ENCODE data around the gene GDF15. TPM values are rescaled to one million over a fixed set of nuclear protein-coding genes. Genes with fewer than 3 reads are reported as not detected.
"Not testable (repeated sequence)": the region's sequence is repeated elsewhere in the genome, so short reads cannot be mapped to it uniquely, and the experiment has no call there.

GDF15 gene
- total RNA-seq, 1 donor from 2014 or later = 74.8 TPM

DNA sequence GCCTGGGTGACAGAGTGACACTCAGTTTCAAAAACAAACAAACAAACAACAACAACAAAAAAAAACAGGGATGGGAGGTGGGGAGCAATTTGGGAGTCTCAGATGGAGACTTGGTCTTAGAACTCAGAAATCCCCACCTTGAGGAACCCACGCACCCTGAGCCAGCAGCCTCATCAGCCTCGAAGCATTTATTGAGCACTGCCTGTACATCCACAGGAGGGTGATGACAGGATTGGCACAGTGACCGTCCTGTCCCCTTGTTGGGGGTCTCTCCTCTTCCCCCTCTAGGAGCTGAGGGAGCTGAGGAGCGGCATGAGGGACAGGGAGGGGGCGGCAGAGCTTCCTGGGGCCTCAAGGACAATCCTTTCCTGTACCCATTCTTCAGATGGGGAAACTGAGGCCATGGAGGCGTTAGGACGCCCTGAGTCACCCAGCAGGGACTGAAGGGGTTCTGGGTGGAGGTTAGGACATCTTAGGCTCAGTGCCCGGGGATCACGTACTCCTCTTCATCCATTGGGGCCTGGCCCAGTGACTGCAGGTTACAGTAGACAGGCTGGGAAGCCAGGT, 5.6 kb downstream of the GDF15 start:
- no peak for DNase-seq (ENCODE audit: low read depth in 2 of 2)

DNA sequence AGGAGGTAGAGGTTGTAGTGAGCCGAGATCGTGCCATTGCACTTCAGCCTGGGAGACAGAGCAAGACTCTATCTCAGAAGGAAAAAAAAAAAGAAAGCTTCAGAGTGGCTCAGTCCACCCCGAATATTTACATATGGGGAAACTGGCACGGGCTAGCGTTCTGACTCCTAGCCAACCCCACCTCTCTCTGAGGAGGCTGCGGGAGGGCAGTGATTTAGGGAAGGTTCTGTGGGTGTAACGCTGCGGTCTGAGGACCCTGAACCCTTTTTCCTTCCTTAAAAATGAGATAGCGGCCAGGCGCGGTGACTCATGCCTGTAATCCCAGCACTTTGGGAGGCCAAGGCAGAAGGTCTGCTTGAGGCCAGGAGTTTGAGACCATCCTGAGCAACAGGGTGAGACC, 6.5 kb downstream of the GDF15 start:
- no peak for DNase-seq (ENCODE audit: low read depth in 2 of 2)

DNA sequence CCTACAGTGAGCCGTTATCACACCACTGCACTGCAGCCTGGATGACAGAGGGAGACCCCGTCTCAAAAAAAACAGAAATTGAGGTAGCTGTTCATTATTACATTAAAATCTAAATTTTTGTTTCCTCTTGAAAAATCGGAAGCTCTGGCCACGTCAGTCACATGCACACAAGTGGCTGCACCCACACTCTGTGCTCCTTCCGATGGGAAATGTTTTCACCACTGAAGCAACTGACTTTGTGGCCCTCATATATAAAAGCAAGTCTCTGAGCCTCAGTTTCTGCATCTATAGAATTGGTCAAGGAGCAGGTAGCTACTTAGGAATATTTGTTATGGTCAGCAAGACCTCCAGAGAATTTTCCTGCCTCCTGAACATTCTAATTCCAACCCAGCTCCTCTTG, 7.0 kb downstream of the GDF15 start:
- no peak for DNase-seq (ENCODE audit: low read depth in 2 of 2)

DNA sequence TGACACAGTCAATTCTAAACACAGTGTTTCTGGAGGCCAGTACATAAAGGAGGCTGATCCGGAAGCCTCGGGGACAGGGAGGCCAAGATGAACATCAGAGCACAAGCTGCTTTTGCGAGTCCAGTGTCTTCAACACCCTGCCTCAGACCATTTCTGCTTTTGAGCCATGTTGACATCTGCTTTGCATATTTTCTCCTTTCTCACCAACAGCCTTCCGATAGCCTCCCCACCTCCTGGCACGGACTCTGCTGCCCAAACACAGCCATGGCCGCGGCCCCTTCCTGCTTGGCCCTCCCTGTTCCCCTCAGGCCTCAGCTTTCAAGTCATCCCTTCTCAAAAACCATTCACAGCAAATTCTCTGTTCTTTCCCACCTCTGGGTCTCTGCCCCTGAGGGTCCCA, 7.9 kb downstream of the GDF15 start:
- DNase-seq (ENCODE audit: low read depth in 2 of 2) = no peak

DNA sequence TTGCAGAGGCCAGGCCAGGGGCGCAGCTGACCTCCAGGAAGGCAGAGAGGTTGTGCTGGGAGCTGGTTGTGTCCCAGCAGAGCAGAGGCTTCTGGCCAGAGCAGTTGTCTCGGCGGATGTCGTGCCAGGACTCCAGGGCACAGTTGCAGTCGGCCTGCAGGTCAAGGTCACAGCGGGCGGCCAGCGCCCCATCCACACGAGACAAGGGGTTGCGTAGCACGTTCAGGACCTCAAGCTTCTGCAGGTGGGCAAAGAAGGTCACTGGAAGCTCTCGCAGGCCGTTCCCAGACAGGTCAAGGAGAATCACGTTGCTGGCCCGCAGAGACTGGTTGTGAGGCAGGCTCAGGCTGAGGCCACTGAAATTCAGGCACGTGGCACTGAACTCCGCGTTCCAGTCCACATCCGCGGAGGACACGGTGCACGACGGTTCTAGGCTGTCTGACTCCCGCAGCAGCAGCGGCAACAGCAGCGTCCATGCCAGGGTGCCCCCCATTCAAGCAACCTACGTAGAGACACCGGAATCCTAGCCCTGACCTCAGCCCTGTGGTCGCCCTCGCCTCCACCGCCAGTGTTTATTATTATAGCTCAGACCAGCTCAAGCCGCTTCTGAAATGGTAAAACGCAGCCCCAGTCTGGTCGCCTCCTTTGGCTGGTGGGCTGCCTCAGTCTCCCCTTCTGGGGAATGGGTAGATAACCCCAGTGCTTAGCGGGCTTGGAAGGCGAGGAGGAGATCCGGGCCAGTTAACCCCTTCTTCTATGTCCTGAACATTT, 10.7 kb downstream of the GDF15 start:
- no peak for DNase-seq (ENCODE audit: low read depth in 2 of 2)

DNA sequence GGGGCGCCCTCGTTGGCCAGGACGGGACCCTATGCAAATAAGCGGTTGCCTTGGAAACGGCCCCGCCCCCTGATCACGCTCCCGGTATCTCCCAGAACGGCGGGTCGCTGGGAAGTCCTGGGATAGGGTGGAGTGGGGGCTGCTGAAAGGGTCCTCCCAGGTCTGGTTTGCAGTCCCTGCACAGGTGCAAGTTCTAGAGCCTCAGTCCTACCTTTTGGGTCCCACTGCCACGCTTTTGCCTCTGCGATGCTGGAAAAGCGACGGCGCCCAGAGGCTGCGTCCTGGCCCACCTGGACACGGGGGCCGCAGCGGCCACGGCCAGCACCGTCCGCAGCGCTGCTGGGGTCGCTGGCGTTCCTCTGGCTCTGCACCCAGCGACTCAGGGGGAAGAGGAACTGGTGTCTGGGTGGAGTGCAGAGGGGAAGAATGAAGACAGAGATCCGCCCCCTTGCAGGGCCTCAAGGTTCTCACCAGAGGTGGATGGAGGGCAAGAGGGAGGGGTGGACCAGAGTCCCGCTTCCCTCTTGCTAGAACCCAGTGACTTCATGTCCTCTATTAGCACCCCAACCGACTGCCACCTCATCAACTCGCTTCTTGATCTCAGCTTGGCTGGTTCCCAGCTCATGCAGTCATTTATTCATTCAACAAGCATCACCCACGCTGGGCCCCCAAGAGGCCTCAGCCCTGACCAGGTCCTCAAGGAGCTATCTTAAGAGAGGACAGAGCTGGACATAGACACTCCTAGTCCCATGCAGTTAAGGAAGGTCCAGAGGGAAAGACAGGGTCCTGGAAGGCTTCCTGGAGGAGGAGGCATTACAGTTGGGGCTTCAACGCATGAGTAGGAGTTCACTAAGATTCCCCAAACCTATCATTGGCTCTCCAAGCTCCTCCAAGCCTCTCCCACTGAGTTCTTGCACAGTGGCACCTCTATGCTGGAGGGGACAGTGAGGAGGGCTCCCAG, 11.6 kb downstream of the GDF15 start, which contains the start of gene LRRC25:
Gene LRRC25 (minus strand): TSS at position 381 of the 961 bp plus-strand sequence. CDS start 659 bp downstream, outside the sequence.
- no peak for DNase-seq (ENCODE audit: low read depth in 2 of 2)

DNA sequence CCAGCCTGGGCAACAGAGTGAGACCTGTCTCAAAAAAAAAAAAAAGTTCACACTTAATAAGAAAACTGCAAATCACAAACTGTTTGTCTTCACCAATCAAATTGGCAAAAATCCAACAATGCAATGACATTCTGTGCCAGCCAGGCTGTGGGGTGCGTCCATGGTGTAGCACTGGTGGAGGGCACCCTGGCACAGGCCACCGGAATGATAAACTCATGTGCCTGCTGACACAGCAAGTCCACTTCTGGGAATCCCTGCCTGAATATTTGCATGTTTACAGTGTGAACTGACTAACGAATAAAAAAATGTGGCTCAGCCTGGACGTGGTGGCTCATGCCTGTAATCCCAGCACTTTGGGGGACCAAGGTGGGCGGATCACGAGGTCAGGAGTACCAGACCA, 13.1 kb downstream of the GDF15 start:
- DNase-seq (ENCODE audit: low read depth in 2 of 2) = peak; percentile 26 to 44

DNA sequence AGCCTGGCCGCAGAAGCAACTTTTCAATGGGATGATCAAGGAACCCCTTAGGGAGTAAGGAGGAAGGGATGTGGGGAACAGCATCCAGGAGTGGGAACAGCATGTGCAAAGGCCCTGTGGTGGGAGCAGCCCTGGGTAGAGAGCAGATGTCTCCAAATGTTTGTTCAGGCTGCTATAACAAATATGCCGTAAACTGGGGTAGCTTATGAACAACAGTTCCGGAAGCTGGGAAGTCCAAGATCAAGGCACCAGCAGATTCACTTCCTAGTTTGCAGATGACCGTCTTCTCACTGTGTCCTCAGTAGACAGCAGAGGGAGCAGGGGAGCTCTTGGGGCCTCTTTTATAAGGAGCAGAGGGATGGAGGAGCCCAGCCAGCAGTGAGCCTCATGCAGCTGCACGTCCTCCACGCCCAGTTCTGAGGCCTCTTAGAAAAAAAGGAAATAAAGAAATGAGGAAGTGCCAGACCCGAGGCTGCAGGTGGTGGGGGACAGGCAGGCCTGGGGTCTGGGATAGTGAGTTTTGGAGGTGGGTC, 15.7 kb downstream of the GDF15 start:
- DNase-seq (ENCODE audit: low read depth in 2 of 2) = peak in 1 of 2 donors; percentile 36

DNA sequence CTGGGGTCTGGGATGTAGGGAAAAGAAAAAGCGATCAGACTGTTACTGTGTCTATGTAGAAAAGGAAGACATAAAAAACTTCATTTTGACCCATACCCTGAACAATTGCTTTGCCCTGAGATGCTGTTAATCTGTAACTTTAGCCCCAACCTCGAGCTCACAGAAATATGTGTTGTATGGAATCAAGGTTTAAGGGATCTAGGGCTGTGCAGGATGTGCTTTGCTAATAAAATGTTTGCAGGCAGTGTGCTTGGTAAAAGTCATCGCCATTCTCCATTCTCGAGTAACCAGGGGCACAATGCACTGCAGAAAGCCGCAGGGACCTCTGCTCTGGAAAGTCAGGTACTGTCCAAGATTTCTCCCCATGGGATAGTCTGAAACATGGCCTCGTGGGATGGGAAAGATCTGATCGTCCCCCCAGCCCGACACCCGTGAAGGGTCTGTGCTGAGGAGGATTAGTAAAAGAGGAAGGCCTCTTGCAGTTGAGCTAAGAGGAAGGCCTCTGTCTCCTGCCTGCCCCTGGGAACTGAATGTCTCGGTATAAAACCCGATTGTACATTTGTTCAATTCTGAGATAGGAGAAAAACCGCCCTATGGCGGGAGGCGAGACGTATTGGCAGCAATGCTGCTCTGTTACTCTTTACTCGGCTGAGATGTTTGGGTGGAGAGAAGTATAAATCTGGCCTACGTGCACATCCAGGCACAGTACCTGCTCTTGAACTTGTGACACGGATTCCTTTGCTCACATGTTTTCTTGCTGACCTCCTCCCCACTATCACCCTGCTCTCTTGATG, 16.7 kb downstream of the GDF15 start:
- not testable (repeated sequence) for DNase-seq (ENCODE audit: low read depth in 2 of 2)

DNA sequence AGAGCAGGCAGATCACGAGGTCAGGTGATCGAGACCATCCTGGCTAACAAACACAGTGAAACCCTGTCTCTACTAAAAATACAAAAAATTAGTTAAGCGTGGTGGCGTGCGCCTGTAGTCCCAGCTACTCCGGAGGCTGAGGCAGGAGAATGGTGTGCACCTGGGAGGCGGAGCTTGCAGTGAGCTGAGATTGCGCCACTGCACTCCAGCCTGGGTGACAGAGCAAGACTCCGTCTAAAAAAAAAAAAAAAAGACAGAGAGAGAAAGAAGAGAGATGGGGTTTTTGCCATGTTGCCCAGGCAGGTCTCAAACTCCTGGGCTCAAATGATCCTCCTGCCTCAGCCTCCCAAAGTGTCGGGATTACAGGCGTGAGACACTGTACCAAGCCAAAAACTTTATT, 19.8 kb downstream of the GDF15 start:
- DNase-seq (ENCODE audit: low read depth in 2 of 2) = not testable (repeated sequence)

DNA sequence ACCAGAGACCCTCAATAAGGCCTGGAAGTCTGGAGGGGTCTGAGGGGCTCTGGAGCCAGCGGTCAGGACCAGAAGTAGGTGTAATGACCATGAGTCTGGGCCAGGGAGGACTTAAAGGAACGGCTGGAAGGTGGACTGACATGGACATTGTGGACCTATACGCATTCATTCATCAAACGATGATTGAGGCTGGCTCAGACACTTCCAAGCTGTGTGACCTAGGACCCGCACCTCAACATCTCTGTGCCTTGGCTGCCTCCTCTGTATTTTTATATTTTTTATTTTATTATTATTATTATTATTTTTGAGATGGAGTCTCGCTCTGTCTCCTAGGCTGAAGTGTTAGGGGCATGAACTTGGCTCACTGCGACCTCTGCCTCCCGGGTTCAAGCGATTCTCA, 20.8 kb downstream of the GDF15 start:
- DNase-seq (ENCODE audit: low read depth in 2 of 2) = no peak

DNA sequence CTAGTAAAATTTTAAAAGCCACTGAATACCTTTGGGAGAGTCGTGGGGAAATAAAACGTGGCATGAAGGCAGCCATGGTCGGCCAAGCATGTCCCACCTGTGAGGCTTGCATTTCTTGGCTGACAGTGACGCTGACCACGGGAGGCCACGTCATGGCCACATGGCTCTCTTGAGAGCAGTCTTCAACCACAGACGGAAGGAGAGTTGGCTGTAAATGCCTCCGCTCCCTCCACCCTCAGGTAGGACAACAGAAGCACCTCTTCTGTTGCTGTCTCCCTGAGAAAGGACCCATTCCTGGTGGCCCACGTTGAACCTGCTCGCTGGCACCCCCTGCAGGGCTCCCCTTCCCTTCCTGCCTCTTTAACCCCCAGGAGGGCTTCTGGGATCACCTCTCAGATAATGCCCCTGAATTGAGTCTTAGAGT, 22.1 kb downstream of the GDF15 start:
- DNase-seq (ENCODE audit: low read depth in 2 of 2) = no peak

DNA sequence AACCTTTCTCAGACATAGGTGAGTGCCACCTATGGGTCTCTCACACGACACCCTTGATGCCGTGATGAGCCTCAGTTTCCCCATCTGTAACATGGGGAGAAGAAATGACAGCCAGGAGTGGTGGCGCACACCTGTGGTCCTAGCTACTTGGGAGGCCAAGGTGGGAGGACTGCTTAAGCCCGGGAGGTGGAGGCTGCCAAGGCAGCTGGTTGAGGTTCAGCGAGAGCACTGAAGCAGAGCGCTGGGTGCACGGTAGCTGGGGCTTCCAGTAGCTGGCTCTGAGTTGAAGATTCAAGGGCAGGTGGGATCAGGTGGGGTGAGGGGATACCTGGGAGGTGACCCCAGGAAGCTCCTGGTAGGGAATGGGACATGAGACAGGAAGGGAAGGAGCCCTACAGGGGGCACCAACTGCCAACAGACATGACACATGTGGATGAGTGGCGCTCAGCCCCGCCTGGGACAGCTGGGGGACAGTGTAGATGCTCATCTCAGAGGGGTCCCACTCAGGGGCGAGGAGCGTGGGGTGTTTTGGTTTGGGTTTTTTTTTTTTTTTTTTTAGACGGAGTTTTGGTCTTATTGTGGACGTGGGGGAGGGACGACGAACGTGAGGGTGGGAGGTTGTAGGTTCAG, 26.8 kb downstream of the GDF15 start:
- no peak for DNase-seq (ENCODE audit: low read depth in 2 of 2)

DNA sequence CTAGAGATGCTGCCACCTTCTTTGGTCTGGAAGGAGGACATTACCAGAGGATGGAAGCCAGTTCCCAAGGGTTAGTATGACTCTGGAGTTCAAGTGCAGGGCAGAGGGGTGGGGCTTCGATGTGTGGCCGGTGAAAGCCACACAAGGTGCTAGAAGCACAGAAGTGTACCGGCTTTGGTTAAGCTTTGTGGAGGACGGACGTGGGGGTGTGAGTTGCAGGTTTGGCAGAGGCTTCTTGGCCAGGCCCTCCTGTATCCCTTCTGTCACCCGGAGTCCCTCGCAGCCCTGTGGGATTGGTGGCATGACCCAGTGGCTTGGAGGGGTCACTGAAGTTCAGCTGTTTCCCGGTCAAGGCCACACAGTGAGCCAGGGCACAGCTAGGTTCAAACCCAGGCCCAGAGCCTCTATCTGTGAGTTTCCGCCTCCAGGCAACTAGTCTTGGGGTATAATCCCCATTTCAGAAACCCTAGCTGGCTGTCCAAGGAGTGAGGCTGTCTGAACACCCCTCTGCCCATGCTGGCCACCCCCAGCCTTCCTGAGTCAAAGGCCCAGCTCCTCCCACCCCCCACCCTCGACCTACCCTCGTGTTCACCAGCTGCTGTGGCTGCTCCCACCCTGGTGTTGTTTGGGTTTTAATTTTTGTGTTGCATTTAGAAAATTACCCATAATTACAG, 28.7 kb downstream of the GDF15 start:
- DNase-seq (ENCODE audit: low read depth in 2 of 2) = no peak

DNA sequence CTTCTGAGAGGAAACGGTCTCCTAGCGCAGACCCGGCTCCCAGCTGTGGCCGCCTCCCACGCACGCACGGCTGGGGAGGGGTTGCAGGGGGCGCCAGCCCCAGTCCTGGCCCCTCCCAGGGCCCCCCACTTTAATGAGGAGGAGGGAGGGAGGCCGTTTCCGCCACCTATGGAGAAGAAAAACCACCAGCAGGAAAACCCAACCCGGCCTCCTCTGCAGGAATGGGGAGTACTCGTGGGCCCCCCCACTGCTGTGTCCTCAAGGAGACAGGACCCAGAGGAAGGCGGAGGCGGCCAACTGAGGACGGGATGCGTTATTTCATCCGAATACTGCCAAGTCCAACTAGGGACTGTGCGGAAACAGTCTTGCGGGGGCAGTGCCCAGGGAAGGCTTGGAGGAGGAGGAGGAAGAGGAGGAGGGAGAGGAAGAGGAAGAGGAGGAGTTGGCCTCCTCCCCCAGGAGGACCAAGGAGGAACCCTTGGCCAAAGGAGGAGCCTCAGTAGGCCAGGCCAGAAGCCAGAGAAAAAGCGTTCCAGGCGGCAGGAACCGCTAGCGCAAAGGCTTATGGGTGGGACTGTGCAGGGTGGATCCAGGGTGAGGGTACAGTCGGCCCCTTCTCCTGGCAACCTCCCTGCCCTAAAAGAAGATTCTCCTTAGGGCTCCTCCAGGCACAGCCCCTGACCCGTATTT, 29.4 kb downstream of the GDF15 start:
- DNase-seq (ENCODE audit: low read depth in 2 of 2) = peak in 1 of 2 donors; percentile 62

DNA sequence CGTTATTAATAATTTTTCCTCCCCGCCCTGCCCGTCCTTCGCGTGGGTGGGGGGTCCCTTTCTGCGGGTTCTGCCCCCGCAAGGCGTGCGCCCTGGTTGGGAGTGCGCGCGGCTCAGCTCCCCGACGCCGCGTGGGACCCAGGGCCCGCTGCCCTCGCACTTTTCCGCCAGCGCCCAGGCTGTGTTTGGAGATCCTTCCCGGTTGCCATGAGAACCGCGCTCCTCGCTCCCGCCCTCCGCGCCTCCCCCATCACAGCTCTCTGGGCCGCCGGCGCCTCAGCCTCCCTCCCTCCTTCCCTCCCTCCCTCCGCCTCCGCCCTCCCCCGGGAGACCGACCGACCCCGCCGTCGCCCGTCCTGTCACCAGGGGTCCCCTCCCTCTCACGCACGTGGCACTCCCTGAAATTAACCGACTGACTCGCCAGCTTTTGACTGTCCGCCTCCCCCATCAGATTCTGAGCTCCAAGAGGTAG, 30.9 kb downstream of the GDF15 start:
- DNase-seq (ENCODE audit: low read depth in 2 of 2) = peak; percentile 71 to 91

DNA sequence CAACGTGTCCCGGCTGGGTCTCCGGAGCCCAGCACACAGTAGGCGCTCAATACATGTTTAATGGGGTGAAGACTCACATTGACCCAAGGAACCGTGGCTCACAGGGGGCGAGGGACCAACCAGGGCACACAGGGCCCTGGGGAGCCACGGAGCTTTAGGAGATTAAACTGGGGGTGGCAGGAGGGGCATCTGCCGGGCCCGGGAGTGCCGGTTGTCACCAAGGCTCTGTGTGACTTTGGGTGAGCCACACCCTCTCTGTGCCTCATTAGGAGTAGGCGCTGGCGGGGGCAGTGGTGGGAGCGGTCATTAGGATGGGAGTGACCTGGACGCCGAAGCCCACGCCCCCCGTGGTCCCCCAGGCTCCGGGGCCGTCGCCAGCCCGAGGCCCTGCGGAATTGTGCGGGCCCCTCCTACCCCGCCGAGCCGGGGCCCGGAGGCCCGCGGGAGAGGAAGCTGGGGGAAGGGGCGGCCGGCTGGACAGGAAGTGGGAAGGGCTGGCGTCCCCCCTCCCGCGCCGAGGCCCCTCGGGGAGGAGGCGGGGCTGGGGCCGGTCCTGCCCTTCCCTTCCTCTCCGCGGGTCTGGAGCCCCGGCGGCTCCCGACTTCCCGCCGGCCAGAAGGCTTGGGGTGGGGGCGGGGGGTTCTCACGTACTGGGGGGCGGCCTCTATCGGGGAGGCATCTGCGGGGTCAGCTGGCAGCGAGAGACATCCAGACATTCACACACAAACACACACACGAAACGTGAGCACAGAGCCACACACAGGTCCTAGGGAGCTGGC, 31.5 kb downstream of the GDF15 start:
- peak; percentile 68 to 90 for DNase-seq (ENCODE audit: low read depth in 2 of 2)

DNA sequence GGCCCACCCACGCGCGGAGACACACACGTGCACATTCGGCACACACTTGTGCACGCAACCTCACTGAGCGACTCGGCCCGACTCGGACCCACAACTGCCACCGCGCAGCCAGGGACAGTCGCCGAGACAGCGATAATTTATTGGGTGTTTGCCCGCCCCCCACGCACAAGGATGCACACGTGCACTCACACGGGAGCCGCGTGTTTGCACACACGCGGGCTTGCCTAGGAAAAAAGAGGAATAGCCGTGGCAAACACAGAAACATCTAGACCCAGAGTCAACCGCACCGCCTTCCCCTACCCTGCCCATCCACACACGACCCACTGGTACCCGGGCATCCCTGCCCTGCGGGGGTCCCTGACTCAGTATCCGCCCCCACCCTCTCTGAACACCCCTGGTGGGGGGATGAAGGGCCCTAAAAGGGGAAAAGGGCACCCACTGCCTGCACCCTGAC, 32.1 kb downstream of the GDF15 start:
- no peak for DNase-seq (ENCODE audit: low read depth in 2 of 2)
